ENCODE measurements around the gene ASIP.
"Not testable (repeated sequence)": the region's sequence is repeated elsewhere in the genome, so short reads cannot be mapped to it uniquely, and the experiment has no call there.

Gene ASIP, protein sequence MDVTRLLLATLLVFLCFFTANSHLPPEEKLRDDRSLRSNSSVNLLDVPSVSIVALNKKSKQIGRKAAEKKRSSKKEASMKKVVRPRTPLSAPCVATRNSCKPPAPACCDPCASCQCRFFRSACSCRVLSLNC

DNA sequence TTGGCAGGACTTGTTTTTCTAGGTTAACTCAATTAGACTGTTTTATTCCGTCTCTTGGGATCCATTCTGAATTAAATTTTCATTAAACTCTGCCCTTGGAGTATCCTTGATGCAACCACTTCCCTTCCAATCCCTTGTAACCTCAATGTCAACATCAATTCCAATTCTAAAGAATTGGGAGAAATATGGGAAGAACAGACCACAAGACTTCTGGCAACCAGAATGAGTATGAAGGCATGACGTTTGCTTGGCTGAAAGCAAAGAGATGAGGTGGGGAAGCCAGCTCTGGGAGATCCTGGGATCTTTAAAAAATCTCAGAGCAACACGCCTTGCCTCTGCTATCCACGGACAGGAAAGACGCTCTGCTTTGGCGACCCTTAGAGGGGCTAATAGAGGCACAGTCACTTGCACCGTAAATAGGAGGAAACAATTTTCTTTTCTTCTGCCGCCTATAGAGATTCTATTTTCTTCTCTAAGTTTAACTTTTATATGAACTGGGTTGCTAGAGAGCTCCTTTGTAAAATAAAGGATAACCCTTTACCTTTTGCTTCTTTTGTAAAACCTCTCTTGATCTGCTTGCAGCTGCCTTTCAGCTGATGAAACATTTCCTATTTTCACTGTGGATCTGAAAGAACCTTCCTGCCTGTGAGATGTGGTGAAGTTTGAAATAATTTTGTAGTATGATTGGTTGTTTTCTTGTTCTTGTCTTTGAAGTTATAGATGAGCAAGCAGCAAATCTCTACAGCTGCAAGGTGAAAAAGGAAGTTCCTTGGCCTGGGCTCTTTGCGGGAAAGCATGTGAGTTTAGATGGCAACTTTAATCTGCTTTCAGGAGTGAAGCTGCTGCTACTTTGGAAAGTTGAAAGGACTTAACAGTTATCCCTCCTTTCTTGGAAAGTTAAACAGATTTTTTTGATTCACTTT is at the start of gene ASIP:
ASIP (plus strand) TSS at position 731 of the 923 bp plus-strand sequence. CDS start 18,952 bp downstream, outside the sequence.
- DNase-seq (ENCODE audit: low read depth in 3 of 3), result no peak

DNA sequence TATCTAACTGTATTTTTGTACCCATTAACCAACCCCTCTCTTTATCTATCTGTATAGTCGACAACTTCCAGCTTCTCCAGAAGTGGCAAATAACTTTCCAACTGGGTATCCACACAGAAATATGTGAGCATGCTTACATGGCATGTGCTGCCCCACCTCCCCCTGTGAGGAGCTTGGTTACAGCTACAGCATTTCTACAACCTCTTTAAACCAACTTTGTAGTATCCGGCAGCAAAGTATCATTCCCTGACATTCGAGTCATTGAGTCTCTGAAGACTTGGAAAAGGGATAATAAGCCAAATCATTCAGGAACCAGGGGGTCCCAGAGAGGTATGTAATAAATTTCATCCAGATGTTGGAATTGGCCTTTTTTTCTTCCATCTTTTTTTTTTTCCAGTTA is 48.2 kb upstream of the ASIP start:
- no peak for DNase-seq (ENCODE audit: low read depth in 3 of 3)

DNA sequence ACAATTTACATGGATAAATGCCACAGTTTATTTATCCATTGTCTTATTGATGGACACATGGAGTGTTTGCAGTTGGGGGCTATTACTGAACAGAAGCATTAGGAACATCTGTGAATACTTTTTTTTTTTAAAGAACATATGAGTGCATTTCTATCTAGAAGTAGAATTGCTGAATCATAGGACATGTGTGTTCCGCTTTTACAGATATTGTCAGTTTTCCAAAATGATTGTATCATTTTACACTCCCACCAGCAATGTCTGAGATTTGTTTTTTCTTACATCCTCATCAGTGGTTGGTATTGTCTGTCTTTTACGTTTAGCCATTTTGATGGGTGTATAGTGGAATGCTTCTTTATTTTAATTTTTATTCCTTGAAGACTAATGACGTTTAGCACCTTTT is 42.0 kb upstream of the ASIP start:
- DNase-seq (ENCODE audit: low read depth in 3 of 3), result no peak

DNA sequence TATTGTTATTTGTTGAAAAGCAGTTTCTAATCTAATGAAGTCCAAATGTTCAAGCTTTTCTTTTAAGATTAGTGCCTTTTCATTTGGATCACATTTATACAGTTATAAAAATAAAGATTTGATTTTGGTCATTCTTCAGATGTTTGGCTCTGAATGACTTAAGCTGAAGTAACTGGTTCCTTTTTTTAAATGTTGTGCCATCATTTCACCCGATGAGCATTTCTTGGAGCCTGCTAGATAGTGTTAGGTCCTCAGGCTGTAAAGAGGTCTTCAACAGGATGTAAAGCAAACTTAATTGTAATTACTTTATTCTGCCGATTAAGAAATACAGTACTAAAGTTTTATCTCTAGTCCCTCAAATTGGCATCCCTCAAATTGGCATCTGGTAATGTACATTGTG is 41.2 kb upstream of the ASIP start:
- no peak for DNase-seq (ENCODE audit: low read depth in 3 of 3)

DNA sequence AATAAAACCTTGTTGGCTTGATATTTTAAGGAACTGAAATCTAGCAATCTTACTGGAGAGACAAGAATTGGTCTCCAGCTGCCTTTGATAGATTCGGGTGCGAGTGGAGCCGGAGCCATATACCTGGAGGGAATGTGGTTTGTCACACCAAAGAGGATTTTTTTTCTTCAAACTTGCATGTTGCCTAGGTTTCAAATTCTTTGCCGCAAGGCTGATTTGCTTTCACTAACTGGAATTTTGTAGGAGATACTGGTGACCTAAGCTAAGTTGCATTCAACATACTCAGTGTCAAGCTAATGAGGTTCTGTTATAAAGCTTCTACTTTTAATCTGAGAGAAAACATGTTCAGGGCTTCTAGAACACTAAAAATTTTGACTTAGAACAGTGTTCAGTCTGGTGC is 39.7 kb upstream of the ASIP start:
- DNase-seq (ENCODE audit: low read depth in 3 of 3), result no peak

DNA sequence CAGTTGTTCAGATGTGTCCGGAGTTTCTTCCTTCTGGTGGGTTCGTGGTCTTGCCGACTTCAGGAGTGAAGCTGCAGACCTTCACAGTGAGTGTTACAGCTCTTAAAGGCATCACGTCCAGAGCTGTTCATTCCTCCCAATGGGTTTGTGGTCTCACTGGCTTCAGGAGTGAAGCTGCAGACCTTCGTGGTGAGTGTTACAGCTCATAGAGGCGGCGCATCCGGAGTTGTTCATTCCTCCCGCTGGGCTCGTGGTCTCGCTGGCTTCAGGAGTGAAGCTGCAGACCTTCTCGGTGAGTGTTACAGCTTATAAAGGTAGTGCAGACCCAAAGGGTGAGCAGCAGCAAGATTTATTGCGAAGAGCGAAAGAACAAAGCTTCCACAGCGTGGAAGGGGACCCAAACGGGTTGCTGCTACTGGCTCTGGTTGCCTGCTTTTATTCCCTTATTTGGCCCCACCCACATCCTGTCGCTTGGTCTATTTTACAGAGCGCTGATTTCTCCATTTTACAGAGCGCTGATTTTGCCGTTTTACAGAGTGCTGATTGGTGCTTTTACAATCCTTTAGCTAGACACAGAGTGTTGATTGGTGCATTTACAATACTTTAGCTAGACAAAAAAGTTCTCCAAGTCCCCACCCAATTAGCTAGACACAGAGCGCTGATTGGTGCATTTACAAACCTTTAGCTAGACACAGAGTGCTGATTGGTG is 35.9 kb upstream of the ASIP start:
- DNase-seq (ENCODE audit: low read depth in 3 of 3), result not testable (repeated sequence)

DNA sequence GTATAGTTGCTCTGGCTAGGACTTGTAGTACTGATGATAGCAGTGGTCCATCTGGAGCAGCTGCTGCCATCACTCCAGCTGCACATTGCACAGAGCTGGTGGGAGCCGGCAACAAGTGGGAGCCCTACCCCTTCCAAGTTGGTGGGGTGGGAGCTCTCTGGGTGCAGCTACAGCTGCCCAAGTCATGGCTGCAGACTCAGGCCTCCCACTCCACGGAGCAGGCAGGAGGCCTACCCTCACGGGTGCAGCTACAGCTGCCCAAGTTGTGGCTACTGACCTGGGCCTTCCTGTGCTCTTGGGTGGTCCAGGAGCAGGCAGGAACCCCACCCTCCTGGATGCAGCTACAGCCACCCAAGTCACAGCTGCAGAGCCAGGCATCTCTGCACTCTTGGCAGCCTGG is 32.1 kb upstream of the ASIP start:
- no peak for DNase-seq (ENCODE audit: low read depth in 3 of 3)

DNA sequence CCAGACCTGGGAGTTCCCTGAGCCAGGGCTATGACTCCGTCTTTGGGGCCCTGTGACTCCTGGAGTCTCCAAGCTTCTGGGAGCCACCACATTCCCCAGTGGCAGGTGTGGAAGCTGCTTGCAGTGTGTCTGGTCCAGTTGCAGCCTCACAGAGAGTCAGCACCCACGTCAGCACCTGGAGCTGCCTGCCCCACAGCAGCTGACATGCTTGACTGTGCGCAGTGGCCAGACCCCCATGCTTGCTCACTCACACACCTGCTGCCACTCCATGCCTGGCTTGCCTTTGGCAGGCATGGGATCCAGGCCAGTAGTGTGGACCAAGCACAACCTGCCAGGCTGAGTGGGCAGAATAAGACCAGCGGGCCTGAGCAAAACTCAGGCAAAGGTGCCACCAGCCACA is 31.0 kb upstream of the ASIP start:
- no peak for DNase-seq (ENCODE audit: low read depth in 3 of 3)

DNA sequence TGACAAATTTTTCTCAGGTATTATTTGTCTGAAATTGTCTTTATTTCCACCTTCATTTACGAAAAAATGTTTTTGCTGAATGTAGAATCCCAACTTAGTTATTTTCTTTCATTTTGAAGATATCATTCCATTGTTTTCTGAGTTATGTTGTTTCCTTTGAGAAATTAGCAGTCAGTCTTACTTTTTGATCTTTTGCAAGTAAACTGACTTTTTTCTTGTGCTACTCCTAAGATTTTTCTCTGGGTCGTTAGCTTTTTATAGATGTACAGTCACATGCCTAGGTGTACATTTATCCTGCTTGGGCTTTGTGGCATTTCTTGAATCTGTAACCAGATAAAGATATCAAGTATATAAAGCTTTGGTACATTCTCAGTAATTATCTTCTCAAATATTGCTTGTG is 29.6 kb upstream of the ASIP start:
- DNase-seq (ENCODE audit: low read depth in 3 of 3), result no peak

DNA sequence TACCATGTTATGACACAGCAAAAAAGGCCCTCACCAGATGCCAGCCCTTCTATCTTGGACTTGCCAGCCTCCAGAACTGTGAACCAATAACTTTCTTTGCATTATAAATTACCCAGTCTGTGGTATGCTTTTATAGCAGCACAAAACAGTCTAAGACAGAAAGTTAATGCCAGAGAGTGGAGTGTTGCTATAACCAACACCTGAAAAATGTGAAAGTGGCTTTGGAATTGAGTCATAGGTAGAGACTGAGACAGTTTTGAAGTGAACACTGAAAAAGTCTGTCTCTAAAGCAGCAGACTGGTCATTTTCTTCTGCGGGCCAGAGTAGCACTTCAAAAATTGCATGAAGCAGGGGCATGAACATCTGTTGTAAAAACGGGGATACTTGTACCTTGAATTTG is 28.0 kb upstream of the ASIP start:
- no peak for DNase-seq (ENCODE audit: low read depth in 3 of 3)

DNA sequence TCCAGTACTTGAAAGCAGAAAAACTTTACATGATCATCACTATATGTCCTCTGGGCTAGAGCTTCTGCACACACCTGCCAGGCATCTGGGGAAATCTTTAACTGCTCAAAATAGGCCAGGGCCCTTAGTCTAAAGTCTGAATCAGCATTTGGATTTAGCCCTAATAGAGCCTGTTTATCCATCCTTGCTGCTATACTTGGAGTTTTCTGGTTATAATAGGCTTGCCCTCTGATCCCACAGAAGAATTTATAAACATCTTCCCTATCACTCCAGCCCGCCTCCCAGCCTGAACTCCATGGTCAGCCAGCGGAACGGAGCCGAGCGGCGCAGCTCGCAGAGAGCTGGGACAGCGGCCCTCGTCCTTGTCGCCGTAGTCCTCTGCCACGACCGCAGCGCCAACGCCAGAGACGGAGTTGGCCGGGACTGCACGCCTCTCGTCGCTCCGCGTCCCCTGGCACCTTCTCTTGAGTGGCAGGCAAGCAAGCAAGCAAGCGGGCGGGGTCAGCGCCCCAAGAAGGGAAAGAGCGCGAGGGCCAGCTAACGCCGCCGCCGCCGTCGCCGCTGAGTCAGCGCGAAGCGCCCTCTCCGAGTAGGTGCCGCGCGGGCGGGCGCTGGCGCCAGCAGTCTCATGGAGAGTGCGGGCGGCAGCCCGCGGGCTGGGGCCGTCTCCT is 25.4 kb upstream of the ASIP start:
- DNase-seq (ENCODE audit: low read depth in 3 of 3), result peak; percentile 25 to 37 (median 37)

DNA sequence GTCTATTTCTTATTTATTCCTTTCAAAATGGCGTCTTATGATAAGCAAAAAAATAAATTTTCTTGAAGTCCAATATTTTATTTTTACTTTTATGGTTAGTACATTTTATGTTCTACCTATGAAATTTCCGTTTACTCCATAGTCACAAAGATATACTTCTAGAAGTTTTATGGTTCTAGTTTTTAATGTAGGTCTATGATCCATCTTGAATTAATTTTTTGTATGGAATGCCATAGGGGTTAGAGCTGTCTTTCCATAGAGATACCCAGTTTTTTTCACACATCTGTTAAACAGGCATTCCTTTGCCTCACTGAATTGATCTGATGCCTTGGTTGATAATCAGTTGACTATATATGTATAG is 24.9 kb upstream of the ASIP start:
- no peak for DNase-seq (ENCODE audit: low read depth in 3 of 3)

DNA sequence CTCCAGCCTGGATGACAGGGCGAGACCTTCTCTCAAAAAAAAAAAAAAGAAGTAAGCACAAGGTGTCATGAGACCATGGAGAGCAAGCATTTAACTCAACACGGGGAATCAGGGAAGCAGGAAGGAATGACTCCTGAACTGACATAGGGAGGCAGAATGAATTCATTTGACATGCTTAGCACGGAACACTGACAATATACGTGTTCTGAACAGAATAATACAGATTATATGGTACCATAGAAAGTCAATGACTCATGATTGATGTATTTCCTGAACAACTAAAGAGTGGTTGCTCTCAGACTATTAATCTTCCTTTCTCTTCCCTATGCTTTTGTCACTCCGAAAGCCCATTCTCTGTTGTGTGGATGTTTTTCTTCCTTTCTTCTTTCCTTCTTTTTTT is 20.7 kb upstream of the ASIP start:
- no peak for DNase-seq (ENCODE audit: low read depth in 3 of 3)

DNA sequence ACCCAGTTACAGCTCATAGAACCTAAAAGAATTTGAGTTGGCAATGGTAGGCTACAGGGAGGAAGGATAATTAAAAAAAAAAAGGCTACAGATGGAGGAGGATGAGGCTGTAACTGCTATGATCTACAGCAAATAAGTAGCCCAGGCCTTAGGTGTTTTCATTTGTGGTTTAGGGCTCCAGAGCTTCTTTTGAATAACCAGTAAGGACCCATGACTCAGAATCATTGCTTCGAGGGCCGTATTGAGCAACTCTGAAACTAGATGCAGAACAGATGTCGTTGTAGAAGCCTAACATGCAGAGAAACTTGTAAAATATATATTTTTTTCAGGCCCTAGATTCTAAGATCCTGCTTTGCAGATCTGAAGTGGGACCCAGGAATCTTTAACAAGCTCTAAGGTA is 19.0 kb upstream of the ASIP start:
- no peak for DNase-seq (ENCODE audit: low read depth in 3 of 3)

DNA sequence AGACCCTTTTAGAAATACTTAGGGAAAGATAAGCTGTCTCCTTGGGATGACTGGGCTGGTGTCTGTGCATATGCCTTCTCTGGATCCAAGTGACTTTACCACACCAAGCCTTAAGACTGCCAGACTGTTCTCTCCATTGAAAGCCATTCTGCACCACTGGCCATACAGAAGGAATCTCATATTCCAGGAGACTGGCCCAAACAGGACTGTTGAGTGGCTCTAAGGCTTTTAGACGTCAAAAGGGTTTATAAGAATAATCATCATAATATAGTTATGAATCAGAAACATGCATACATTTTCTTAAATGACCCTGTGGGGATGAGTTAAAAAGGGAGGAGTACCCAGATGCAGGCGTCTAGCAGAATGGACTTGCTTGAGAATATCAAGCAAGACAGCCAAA is 17.0 kb upstream of the ASIP start:
- not testable (repeated sequence) for DNase-seq (ENCODE audit: low read depth in 3 of 3)

DNA sequence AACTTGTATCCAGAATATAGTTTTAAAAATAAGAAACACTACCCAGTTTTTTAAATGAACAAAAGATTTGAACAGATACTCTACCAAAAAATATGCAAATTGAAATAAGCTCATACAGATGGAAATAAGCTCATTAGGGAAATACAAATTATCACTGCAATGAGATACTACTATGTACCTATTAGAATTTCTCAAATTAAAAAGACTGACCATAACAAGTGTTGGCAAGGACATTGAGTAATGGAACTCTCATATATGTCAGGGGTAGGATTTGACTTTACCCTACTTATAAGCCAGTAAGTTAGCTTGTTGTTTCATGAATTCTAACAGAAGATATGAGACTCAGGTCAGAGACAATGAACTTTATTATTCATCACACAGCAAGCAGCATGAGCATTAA is 9.6 kb upstream of the ASIP start:
- DNase-seq (ENCODE audit: low read depth in 3 of 3), result no peak

DNA sequence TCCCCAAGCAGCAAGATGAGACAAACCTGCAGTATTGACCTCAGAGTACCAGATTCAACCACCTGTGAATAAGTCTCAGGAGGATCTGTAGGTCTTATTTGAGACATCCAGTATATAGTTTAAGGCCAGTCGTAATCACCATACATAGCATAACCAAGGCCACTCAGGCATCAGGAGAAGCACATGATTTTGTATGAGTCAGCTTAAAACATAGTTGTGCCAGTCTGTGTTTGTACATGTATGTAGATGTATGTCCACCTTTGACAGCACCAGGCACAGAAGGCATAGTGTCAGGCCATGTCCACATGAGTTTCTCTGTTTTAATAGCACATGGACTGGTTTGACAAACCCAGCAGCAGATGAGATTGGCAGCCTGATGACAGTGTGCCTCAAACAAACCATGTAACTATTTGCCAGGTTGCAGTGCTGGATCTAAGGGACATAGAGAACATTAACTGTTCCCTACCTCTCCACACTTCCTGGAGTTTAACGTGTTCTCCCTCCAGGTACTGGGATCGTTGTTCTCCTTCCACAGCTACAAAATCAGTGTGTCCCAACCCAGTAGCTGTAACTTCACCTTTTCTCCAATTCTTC is 8.6 kb upstream of the ASIP start:
- no peak for DNase-seq (ENCODE audit: low read depth in 3 of 3)

DNA sequence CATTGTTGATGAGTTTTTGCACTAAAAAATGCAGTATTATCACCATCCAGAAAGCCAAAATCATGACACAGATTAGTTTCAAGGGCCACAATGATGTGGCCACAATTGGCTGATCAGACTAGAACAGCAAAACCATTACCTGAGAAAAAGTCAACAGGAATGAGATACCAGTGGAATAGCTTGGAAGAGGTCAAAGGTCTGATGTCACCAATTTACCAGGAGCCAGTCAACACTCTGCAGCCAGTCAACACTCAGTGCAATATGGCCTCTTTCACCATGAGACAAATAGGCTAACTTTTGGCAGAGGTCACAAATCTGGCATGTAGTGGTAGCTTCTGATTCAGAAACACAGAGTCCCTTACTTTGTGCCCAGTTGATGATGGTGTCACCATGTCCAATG is 7.5 kb upstream of the ASIP start:
- DNase-seq (ENCODE audit: low read depth in 3 of 3), result no peak

DNA sequence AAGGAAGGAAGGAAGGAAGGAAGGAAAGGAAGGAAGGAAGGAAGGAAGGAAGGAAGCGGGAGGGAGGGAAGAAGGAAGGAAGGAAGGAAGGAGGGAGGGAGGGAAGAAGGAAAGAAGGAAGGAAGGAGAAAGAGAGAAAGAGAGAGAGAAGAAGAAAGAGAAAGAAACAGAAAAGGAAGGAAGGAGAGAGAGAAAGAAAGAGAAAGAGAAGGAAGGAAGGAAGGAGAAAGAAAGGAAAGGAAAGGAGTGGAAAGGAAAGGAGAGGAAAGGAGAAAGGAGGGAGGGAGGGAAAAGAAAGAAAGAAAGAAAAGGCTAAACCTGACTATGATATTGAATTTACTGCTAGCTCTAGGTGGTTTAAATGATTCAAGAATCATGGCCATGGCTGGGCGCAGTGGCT is 5.3 kb upstream of the ASIP start:
- DNase-seq (ENCODE audit: low read depth in 3 of 3), result no peak

DNA sequence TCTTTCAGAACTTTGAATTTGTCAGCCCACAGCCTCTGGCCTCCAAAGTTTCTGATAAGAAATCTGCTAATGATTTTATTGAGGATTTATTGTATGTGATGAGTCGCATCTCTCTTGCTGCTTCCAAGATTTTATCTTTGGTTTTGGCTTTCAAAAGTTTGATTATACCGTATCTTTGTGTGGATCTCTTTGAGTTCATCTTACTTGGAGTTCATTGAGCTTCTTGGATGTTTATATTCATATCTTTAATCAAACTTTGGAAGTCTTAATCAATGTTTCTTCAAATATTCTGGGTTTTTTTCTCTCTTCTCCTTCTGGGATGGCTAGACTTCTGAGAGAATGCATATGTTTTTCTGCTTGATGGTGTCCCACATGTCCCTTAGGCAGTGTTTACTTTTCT is 3.3 kb upstream of the ASIP start:
- no peak for DNase-seq (ENCODE audit: low read depth in 3 of 3)

DNA sequence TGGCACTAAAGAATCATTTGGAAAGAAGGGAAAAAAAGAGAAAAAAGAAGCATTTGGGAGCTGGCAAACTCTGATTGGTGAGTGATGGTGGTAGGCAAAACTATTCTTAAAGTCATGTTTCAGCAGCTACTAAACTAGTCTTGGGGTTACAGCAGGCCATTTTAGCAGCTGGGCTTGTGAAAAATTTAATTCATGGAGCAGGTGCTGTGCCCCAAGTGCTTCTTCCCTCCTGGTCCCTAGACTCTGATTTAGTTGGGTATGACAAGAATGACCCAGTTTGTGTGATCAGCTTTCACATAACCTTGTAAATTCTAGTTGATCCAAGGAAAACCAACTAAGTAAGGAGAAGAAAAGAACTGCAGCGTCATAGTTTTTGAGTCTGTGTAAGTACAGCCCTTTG is 1.1 kb upstream of the ASIP start:
- DNase-seq (ENCODE audit: low read depth in 3 of 3), result no peak

DNA sequence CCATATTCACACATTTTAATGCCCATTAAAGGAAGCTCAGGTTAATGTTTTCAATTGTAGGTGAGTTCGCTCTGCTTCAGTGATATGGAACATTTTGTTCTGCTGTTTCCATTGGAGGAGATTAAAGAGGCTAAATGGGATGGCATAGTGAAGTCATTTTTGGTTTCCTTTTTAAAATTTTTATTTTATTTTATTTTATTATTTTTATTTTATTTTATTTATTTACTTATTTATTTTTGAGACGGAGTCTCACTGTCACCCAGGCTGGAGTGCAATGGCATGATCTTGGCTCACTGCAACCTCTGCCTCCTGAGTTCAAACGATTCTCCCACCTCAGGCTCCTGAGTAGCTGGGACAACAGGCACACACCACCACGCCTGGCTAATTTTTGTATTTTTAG is 792 bp downstream of the ASIP start:
- not testable (repeated sequence) for DNase-seq (ENCODE audit: low read depth in 3 of 3)
